Loucy (cell line): Measurements from ENCODE around the gene PIP5K1C.

Experiments
- EZH2phosphoT487 ChIP-seq: fragments of 200-600 bp; IDR thresholded peaks from 2 replicates; pipeline ENCODE4 v1.6.1; 2018; ENCODE audit warnings: antibody characterized with exemption, mild to moderate bottlenecking, moderate library complexity, borderline replicate concordance
- TF ChIP-seq, protein P1 (sequence below): fragments of 200-600 bp; sonication (generic); conservative IDR thresholded peaks from 2 replicates; pipeline ENCODE4 v1.5.1; 2014; ENCODE audit warnings: mild to moderate bottlenecking, antibody characterized with exemption, low read length

- TF ChIP-seq, protein P1, sequence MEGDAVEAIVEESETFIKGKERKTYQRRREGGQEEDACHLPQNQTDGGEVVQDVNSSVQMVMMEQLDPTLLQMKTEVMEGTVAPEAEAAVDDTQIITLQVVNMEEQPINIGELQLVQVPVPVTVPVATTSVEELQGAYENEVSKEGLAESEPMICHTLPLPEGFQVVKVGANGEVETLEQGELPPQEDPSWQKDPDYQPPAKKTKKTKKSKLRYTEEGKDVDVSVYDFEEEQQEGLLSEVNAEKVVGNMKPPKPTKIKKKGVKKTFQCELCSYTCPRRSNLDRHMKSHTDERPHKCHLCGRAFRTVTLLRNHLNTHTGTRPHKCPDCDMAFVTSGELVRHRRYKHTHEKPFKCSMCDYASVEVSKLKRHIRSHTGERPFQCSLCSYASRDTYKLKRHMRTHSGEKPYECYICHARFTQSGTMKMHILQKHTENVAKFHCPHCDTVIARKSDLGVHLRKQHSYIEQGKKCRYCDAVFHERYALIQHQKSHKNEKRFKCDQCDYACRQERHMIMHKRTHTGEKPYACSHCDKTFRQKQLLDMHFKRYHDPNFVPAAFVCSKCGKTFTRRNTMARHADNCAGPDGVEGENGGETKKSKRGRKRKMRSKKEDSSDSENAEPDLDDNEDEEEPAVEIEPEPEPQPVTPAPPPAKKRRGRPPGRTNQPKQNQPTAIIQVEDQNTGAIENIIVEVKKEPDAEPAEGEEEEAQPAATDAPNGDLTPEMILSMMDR, result no peak
- no peak for TF ChIP-seq EZH2phosphoT487
Observed at GRCh38 chr19:3672575-3672948, 27.7 kb downstream of the PIP5K1C start.
